ENCODE results near the gene CCDC102B. TPM values are rescaled to one million over a fixed set of nuclear protein-coding genes. Genes with fewer than 3 reads are reported as not detected.
"Not testable (repeated sequence)": the region's sequence is repeated elsewhere in the genome, so short reads cannot be mapped to it uniquely, and the experiment has no call there.

Gene CCDC102B
- total RNA-seq, 6 experiments from 2014 or later = 0.86 to 1.7 (median 1.2) TPM

DNA sequence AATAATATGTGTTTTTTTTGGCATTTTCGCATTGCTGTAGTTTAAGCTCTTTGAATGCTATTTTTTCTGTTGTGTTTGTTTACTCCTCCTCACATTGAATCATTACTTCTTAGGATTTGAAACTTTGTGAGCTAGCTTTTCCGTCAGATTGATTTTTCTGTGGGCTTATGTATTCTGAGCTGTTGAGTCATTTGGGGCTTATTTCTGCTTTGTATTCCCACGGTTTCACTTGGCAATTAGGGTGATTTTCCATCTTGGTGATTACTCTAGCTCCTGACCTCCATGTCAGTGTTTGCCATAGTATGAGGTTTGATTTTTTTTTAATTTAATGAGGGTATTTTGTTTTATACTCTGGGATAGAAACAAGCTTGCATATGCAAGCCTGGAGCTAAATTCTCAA, 200.0 kb downstream of the CCDC102B start:
- Histone ChIP-seq H3K27ac (no peak overlapping the region), H3K27me3 (no peaks in the 10 kb centered on the region), H3K36me3 (no peaks in the 10 kb centered on the region), H3K9me3 (no peaks in the 10 kb centered on the region), H3K4me3 (no peak overlapping the region), H3K4me1 (no peaks in the 10 kb centered on the region)
- DNase-seq (no peak), ATAC-seq (peak in 1 of 4 donors; percentile 84)
- no peak for TF ChIP-seq POLR2A (IDR thresholded peaks at IDR 0.05)
- TF ChIP-seq, protein P1, sequence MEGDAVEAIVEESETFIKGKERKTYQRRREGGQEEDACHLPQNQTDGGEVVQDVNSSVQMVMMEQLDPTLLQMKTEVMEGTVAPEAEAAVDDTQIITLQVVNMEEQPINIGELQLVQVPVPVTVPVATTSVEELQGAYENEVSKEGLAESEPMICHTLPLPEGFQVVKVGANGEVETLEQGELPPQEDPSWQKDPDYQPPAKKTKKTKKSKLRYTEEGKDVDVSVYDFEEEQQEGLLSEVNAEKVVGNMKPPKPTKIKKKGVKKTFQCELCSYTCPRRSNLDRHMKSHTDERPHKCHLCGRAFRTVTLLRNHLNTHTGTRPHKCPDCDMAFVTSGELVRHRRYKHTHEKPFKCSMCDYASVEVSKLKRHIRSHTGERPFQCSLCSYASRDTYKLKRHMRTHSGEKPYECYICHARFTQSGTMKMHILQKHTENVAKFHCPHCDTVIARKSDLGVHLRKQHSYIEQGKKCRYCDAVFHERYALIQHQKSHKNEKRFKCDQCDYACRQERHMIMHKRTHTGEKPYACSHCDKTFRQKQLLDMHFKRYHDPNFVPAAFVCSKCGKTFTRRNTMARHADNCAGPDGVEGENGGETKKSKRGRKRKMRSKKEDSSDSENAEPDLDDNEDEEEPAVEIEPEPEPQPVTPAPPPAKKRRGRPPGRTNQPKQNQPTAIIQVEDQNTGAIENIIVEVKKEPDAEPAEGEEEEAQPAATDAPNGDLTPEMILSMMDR (IDR thresholded peaks at IDR 0.05) = no peak
- 28% methylated on average over 3 of the region's 3 CpGs for WGBS (ENCODE audit: insufficient coverage, low coverage, low lambda C conversion rate, missing lambda C conversion rate)
- intact Hi-C loops (cut with DNase I) = no loop called here

DNA sequence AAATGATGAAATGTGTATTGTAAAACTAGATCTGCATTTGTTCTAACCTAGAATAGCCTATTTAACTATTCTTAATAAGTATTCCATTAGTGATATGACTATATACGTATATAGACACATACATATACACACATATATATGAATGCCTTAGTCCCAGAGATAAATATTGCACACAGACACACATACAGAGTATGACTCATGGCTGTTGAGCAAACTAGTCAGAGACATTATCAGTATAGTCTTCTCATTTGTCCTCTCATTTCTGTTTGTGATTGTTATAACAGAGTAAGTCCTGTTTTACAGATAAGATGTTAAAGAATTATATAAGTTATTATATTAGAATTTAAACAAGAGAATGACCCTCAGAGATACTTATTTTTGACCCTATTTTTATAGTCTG, 202.5 kb downstream of the CCDC102B start:
- WGBS (ENCODE audit: insufficient coverage, low coverage, low lambda C conversion rate, missing lambda C conversion rate) = 79% methylated on average over 1 of the region's 1 CpG
- no peak for TF ChIP-seq POLR2A (IDR thresholded peaks at IDR 0.05)
- TF ChIP-seq, protein P1 (IDR thresholded peaks at IDR 0.05) = no peak

DNA sequence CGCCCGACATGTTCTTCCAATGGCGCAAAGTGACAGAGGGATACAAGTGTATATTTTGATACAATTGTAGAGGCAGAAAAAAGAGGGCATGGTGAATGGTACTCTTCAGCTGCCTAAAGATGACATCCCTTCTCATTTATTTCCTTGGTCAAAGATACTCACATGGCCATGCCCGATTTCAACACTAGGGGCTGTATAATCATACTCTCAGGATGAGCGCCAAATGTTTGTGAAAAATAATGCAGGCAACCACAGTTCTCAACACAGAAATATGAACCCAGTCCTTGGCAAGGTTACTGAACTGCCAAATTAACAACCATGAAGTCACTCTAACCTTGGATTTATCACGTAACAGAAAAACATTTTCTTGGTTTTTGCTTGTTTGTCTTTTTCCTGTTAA, 204.4 kb downstream of the CCDC102B start:
- no peak overlapping the region for H3K4me3 ChIP-seq
- TF ChIP-seq, protein P1 (IDR thresholded peaks at IDR 0.05) = peak in 1 of 4 donors; percentile 8
- TF ChIP-seq POLR2A (IDR thresholded peaks at IDR 0.05) = no peak
- H3K36me3 ChIP-seq = no peaks in the 10 kb centered on the region
- no peaks in the 10 kb centered on the region for H3K27me3 ChIP-seq
- no peaks in the 10 kb centered on the region for H3K9me3 ChIP-seq
- no peaks in the 10 kb centered on the region for H3K4me1 ChIP-seq
- DNase-seq (no peak), ATAC-seq (no peak)
- H3K27ac ChIP-seq = no peak overlapping the region
- WGBS (ENCODE audit: insufficient coverage, low coverage, low lambda C conversion rate, missing lambda C conversion rate) = 97% methylated on average over 6 of the region's 6 CpGs
- intact Hi-C loops (cut with DNase I) = no loop called here

More for the DNA sequence above, 202.5 kb downstream of the CCDC102B start:
- ATAC-seq (peak in 1 of 4 donors; percentile 62), DNase-seq (no peak)
- H3K9me3 ChIP-seq = no peaks in the 10 kb centered on the region
- no peaks in the 10 kb centered on the region for H3K27me3 ChIP-seq
- no peaks in the 10 kb centered on the region for H3K36me3 ChIP-seq
- intact Hi-C loops (cut with DNase I) = no loop called here
- H3K4me1 ChIP-seq = no peaks in the 10 kb centered on the region
- no peak overlapping the region for H3K27ac ChIP-seq
- H3K4me3 ChIP-seq = no peak overlapping the region

- 99% methylated on average over 4 of the region's 4 CpGs for WGBS (ENCODE audit: insufficient coverage, low coverage, low lambda C conversion rate, missing lambda C conversion rate)
Observed at GRCh38 chr18:69006212-69006611, 208.3 kb downstream of the CCDC102B start.

GRCh38 chr18:69008538-69008937, 210.7 kb downstream of the CCDC102B start:
- no peaks in the 10 kb centered on the region for H3K9me3 ChIP-seq
- TF ChIP-seq, protein P1 (IDR thresholded peaks at IDR 0.05) = no peak
- TF ChIP-seq POLR2A (IDR thresholded peaks at IDR 0.05) = no peak
- intact Hi-C loops (cut with DNase I) = no loop called here
- 42% methylated on average over 5 of the region's 5 CpGs for WGBS (ENCODE audit: insufficient coverage, low coverage, low lambda C conversion rate, missing lambda C conversion rate)
- DNase-seq (peak; percentile 33 to 77 (median 67)), ATAC-seq (peak; percentile 96 to 99 (median 98))
- H3K4me3 ChIP-seq = no peak overlapping the region
- H3K36me3 ChIP-seq = no peaks in the 10 kb centered on the region
- peaks cover 0 to 13% (median 6%) of the 10 kb centered on the region in 4 donors for H3K4me1 ChIP-seq
- no peaks in the 10 kb centered on the region for H3K27me3 ChIP-seq
- no peak overlapping the region for H3K27ac ChIP-seq

More at GRCh38 chr18:69006212-69006611, 208.3 kb downstream of the CCDC102B start:
- H3K4me3 ChIP-seq; ATAC-seq; H3K27me3 ChIP-seq; H3K36me3 ChIP-seq; intact Hi-C loops (cut with DNase I); DNase-seq; H3K27ac ChIP-seq; H3K9me3 ChIP-seq: not testable (repeated sequence)
- peaks cover 0 to 13% (median 6%) of the 10 kb centered on the region in 4 donors for H3K4me1 ChIP-seq

Measured in right lobe of liver (tissue), 6 donors.